Dendritic cell treated with granulocyte-macrophage colony-stimulating factor and Interleukin-4, amounts not matched to agents 40 ng/mL and 50 ng/mL, for 4 days (primary cell): ENCODE data around the gene TRPM6.

Source experiments
- H3K27ac Mint-ChIP-seq: one replicate; pipeline ENCODE4 v1.8.0; 2022; ENCODE audit warnings: mild to moderate bottlenecking, mixed read lengths
- H3K27me3 Mint-ChIP-seq: one replicate; pipeline ENCODE4 v1.8.0; 2022; ENCODE audit warnings: mild to moderate bottlenecking, mixed read lengths
- H3K36me3 Mint-ChIP-seq: one replicate; pipeline ENCODE4 v1.8.0; 2022; ENCODE audit warnings: low read depth, mixed read lengths
- H3K4me1 Mint-ChIP-seq: one replicate; pipeline ENCODE4 v1.8.0; 2022; ENCODE audit warnings: low read depth, mixed read lengths
- H3K4me3 Mint-ChIP-seq: one replicate; pipeline ENCODE4 v1.8.0; 2022; ENCODE audit warnings: mild to moderate bottlenecking, moderate library complexity, mixed read lengths
- H3K9me3 Mint-ChIP-seq: one replicate; pipeline ENCODE4 v1.8.0; 2022; ENCODE audit warnings: mixed read lengths
- intact Hi-C: fragments of 100-400 bp; cut with micrococcal nuclease; formaldehyde crosslinking; loops from one replicate; pipeline ENCODE4 v1.15.0; 2022

Gene TRPM6

DNA sequence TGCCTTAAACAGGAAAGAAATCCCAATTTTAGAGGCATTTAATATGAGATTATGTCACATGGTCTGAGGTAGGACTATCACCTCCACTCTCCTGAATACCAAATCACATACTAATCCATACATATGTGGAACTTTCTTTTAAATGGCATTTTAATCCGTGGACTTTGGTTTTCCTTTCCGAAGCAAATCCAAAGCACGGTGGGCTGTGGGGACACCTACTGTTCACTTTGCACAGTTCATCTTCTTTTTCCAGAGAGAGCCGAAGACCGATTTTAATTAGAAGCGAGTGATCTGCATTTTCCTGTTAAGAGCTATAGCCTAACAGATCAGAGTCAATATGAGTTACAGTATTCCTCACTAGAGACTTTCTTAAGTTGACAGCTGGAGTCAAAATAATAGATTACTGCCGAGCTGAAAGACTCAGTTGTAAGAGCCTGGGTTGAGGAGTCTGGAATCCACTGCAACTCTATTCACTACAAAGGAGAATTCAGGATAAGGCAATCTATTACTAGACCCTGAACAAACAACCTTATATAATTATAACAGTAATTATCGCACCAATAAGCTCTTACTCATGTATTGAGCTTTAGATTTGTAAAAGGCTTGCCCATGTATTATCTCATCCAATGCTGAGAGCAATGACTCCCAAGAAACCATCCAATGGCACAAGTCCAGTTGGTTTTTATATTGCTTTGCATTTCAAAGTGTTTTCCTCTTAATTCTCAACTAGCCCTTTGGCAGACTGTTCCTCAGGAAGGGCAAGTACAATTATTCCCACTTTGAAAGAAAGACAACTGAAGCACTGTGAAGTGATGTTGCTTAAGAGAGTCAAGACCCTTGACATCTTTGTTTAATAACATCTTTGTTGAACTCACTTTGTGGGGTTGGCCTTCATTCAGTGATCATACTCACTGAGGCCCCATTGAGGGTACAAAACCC, 144.7 kb downstream of the TRPM6 start:
- Mint-ChIP-seq H3K9me3 (no peaks in the 10 kb centered on the region), H3K4me1 (no peaks in the 10 kb centered on the region), H3K27me3 (peaks cover 4% of the 10 kb centered on the region), H3K4me3 (no peak overlapping the region), H3K27ac (no peak overlapping the region), H3K36me3 (no peaks in the 10 kb centered on the region)
- intact Hi-C loops, result loop anchor here (5.0 kb wide), 1 partner anchor 1546 kb away; no protein-coding TSS in a partner anchor

DNA sequence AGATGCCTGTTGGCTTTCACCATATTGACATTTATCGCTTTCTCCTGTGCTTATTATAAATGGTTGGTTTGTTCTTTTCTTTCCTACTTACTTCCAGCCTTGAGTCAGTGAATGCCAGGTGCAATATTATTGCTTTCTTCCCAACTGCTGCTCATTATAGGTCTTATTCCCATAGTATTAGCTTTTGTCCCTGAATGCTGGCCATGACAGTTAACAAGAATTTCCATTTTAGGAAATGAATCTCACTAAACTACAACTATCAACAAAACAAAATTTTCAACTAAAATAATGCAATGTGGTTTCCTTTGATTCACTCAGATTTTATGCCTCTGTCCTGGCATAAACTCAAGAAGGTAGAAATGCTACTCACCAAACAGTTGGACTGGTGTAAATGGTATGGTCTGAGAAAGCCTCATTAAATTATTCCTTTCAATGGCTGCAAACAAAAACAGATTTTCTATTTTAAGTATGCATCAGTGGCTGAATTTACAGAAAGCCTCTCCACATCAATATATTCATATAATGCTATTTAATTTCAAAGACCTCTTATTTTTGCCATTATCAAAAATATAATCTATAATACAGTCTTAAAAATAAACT, 145.4 kb downstream of the TRPM6 start:
- no peaks in the 10 kb centered on the region for H3K36me3 Mint-ChIP-seq
- no peaks in the 10 kb centered on the region for H3K4me1 Mint-ChIP-seq
- no peaks in the 10 kb centered on the region for H3K9me3 Mint-ChIP-seq
- intact Hi-C loops, result loop anchor here (5.0 kb wide), 1 partner anchor 1545 kb away; no protein-coding TSS in a partner anchor
- H3K27ac Mint-ChIP-seq, result no peak overlapping the region
- no peak overlapping the region for H3K4me3 Mint-ChIP-seq
- peaks cover 4% of the 10 kb centered on the region for H3K27me3 Mint-ChIP-seq

DNA sequence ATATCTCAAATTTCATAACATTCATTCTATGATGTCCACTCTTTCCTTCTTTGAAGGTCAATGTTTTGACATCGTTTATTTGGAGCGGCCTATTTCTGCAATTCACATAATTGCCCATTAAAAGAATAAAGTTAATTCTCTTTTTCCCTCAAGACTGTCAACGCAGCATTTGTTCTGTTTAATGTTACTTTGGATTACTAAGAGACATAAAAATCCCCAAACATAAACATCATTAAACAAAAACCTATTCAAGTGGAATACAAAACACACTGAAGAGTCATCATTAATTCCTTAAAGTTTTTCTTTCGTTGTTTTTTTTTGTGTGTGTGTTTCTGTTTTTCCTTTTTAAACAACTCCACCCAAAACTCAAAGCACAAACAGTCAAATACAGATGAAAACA, 151.1 kb downstream of the TRPM6 start:
- H3K27ac Mint-ChIP-seq, result no peak overlapping the region
- no peak overlapping the region for H3K4me3 Mint-ChIP-seq
- H3K36me3 Mint-ChIP-seq, result no peaks in the 10 kb centered on the region
- H3K27me3 Mint-ChIP-seq, result peaks cover 1% of the 10 kb centered on the region
- intact Hi-C loops, result no loop called here
- H3K9me3 Mint-ChIP-seq, result no peaks in the 10 kb centered on the region
- no peaks in the 10 kb centered on the region for H3K4me1 Mint-ChIP-seq

DNA sequence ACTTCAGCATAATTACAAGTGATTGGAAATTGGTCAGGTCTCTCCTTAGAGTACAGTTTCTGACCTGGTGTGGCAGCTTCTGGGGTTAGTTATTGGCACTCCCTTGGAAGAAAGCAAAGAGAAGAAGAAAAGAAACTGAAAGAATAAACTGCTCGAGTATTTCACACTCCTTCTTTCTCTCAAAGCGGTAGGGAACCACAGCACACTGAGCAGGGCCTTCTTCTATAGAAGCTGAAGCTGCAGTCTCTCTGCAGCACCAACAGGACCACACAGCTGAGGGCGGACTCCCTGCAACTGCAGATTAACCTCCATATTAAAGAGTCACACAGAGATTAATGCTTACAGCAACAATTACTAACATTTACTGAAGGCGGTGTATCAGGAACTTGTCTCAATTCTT, 152.0 kb downstream of the TRPM6 start:
- H3K27ac Mint-ChIP-seq, result no peak overlapping the region
- intact Hi-C loops, result no loop called here
- H3K4me1 Mint-ChIP-seq, result no peaks in the 10 kb centered on the region
- H3K9me3 Mint-ChIP-seq, result no peaks in the 10 kb centered on the region
- H3K27me3 Mint-ChIP-seq, result peaks cover 1% of the 10 kb centered on the region
- no peak overlapping the region for H3K4me3 Mint-ChIP-seq
- no peaks in the 10 kb centered on the region for H3K36me3 Mint-ChIP-seq

DNA sequence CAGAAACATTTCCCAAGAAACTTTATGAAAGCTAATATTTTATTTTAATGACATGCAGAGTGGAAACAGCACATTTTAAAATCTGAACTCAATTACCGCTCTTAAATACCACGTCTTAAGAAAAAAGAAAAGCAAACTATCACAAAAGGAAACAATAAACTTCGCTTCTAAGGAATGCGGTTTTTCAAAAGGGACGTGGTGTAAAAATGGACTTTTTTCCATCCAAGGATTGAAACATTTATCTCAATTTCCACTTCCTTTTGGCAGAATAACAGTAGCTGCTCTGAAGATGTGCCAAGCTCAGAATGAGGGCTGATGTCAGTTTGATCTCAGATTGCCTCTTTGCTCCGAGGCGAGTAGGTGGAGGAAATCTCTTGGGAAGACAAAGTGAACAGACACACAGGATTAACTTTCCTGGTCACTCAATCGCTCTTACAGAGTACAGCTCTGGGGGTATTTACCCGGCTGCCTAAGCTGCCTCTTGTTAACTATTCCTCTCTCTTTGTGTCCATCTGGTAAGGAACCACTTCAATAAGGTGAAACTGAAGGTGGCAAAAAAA, 158.5 kb downstream of the TRPM6 start:
- Mint-ChIP-seq H3K27me3 (no peaks in the 10 kb centered on the region), H3K27ac (no peak overlapping the region), H3K9me3 (no peaks in the 10 kb centered on the region), H3K4me1 (no peaks in the 10 kb centered on the region), H3K4me3 (no peak overlapping the region), H3K36me3 (no peaks in the 10 kb centered on the region)
- intact Hi-C loops, result no loop called here

DNA sequence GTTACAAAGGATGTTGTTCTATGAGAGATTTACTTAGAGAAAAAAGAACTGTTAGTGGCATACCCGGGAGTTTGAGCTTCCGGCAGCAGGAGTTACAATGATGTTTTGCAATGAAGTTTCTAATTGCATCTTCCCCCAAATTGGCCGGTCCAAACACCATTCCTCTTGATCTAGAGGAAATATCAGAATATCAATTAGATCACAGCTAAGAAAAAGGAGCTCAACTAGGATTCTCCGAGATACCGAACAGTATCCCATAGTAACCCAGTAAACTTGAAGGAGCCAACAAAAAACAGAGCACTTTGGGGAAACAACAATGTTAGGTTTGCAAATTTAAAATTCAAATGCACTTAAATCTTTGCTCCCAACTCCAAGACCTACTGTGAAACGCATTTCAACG, 159.5 kb downstream of the TRPM6 start:
- H3K27me3 Mint-ChIP-seq, result no peaks in the 10 kb centered on the region
- H3K27ac Mint-ChIP-seq, result no peak overlapping the region
- H3K36me3 Mint-ChIP-seq, result no peaks in the 10 kb centered on the region
- H3K9me3 Mint-ChIP-seq, result no peaks in the 10 kb centered on the region
- intact Hi-C loops, result no loop called here
- H3K4me1 Mint-ChIP-seq, result no peaks in the 10 kb centered on the region
- no peak overlapping the region for H3K4me3 Mint-ChIP-seq

DNA sequence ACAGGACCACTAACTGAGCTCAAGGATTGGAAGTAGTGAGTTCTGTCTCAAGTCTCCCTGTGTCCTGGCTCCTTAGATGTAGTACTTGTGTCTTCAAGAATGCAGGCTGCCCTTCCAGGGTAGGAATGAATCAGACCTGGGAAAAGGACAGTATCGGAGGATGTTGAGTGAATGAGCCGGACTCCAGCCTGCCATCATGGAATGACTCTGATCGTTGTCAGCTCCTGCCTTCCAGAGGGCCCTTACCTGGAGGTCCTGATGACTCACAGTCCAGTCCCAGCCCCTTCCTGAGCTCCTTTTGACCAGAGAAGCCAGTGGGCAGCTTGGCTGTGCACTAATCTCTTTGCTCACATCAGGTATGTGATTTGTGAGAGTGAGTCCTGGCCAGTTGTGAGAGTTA, 161.1 kb downstream of the TRPM6 start:
- Mint-ChIP-seq H3K36me3 (no peaks in the 10 kb centered on the region), H3K9me3 (no peaks in the 10 kb centered on the region), H3K4me1 (no peaks in the 10 kb centered on the region), H3K4me3 (no peak overlapping the region), H3K27ac (no peak overlapping the region), H3K27me3 (no peaks in the 10 kb centered on the region)
- intact Hi-C loops, result no loop called here

DNA sequence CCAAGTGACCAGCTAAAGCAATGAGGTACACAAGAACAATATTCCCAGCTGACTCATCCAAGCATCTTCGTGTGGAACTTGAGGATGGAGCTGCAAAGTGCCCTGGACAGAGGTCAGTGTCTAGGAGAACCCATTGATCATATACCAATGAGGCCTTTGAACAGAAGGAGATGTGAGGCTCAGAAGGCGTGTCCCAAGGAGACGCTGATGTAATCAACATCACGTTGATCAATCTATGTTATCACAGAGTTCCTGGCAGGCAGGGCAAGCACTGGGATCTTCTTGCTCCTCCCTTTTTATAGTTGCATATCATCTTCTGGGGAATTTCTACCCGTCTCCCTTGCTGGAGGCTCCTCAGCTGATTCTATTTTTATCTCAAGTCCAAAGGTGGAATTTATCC, 163.4 kb downstream of the TRPM6 start:
- Mint-ChIP-seq H3K27ac (no peak overlapping the region), H3K27me3 (no peaks in the 10 kb centered on the region), H3K4me3 (no peak overlapping the region), H3K4me1 (no peaks in the 10 kb centered on the region), H3K9me3 (no peaks in the 10 kb centered on the region), H3K36me3 (no peaks in the 10 kb centered on the region)
- intact Hi-C loops, result no loop called here

DNA sequence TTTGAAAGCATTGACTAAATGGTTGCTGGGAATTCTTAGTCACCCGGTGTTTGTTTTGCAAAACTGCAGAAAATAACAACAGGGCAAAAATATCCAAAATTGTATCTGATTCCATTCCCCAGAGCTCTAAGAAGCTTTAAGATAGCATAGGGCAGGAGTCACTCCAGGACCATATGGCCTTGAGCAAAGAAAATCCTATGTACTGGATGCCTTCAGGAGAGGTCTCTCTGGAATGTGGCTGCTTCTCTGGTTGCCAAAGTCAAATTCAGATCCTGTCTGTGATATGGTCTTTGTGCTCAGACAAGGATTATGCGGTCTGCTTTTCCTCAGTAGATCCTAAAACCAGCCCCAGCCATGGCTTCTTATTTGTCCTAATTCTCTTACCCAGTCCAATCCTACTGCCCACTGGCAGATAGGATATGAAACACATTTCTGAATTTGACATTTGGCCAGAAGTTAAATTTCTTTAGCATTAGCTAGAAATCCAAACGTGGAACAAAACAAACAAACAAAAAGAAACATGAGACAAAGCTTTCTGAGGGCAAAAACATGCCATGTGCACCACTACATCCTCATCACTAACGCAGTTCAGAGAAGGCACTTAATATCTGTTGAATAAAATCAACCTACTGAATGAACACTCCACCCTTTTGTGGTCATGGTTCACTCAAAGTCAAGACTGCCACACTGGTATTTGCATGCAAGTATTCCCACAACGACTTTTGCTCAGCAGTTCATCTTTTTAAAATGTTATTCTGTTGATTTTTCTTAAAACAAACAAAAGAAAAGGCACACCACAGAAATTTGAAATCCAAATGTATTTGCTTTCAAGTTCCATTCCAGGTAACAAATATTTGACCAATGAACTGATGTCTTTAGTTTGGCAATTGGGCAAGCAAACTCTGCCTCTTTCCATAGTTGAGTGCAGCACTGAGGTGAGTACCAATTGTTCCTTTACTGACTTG, 165.7 kb downstream of the TRPM6 start:
- no peak overlapping the region for H3K4me3 Mint-ChIP-seq
- no peak overlapping the region for H3K27ac Mint-ChIP-seq
- H3K9me3 Mint-ChIP-seq, result no peaks in the 10 kb centered on the region
- H3K36me3 Mint-ChIP-seq, result no peaks in the 10 kb centered on the region
- H3K27me3 Mint-ChIP-seq, result no peaks in the 10 kb centered on the region
- intact Hi-C loops, result no loop called here
- H3K4me1 Mint-ChIP-seq, result no peaks in the 10 kb centered on the region

DNA sequence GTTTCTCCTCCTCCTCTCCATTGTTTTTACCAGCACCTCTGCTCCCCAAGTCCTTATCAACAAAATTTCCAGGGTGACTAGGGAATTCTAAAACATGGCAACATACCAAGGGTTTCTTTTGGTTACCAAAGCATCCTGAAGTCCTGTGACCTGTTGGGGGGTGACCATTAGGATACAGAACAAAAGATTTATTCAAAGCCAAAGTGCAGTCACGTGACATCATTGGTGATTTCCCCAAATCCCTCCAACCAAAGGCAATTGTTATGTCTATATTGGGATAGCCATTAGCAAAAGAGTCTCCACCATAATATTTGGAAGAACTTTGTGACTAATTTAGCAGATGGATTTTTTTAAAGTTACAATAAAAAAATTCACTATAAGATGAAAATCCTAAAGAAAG, 168.4 kb downstream of the TRPM6 start:
- no peaks in the 10 kb centered on the region for H3K4me1 Mint-ChIP-seq
- no peaks in the 10 kb centered on the region for H3K9me3 Mint-ChIP-seq
- no peaks in the 10 kb centered on the region for H3K27me3 Mint-ChIP-seq
- no peak overlapping the region for H3K4me3 Mint-ChIP-seq
- no peak overlapping the region for H3K27ac Mint-ChIP-seq
- no peaks in the 10 kb centered on the region for H3K36me3 Mint-ChIP-seq
- intact Hi-C loops, result no loop called here

DNA sequence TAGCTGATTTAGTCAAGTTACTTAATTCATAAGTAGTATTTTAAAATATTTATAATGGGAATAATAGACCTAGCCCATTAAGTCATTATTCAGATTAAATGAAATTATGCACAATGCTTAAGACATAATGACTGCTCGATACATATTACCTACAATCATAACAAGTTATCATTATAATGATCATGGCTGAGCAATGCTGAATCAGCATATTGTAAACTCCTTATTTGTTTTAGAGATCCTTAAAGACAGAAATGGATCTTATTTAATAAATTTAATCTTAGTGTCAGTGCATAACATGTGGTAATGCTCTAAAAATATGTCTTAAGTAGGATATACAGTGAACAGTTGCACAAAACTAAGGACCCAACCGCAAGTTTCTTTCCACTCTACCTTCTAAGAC, 169.0 kb downstream of the TRPM6 start:
- Mint-ChIP-seq H3K27me3 (no peaks in the 10 kb centered on the region), H3K4me1 (no peaks in the 10 kb centered on the region), H3K36me3 (no peaks in the 10 kb centered on the region), H3K27ac (no peak overlapping the region), H3K4me3 (no peak overlapping the region), H3K9me3 (no peaks in the 10 kb centered on the region)
- intact Hi-C loops, result no loop called here

DNA sequence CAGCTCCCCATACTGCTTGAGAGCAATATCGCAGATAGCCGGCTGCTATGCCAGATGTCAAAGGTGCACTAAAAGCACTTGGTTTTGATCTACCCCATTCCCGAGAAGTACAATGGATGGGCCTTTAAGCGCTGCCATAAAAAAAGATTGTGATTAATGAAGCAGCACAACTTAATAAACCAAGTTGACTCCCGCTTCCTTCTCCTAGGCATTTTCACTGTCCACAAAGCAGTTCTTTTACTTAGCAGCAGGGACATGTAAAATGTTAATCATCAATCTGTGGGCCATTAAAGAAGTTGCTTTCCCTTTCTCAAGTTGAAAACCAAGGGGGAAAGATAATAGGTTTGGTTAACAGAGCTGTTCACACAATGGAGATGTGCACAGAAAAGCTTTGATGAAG, 176.4 kb downstream of the TRPM6 start:
- Mint-ChIP-seq H3K27me3 (no peaks in the 10 kb centered on the region), H3K4me1 (no peaks in the 10 kb centered on the region), H3K36me3 (no peaks in the 10 kb centered on the region), H3K4me3 (no peak overlapping the region), H3K27ac (no peak overlapping the region), H3K9me3 (peaks cover 7% of the 10 kb centered on the region)
- intact Hi-C loops, result no loop called here

DNA sequence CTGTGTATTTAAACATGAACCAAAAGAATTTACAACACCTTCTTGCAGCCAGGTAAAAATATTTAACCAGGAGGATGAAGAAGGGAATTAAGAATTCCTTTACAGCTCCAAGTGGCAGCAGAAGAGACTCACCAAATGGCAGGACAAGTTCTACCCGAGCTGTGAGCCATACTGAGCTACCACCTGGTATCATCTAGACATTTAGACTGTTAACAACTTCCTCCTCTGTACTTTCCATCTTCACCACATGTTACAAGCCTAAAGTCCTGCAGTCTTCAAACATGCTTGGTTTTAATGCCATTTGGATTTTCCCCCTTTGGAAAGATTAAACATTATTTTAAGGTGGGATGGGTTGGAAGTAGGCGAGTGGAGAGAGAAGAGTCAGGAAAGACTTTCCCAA, 190.2 kb downstream of the TRPM6 start:
- no peaks in the 10 kb centered on the region for H3K36me3 Mint-ChIP-seq
- H3K4me3 Mint-ChIP-seq, result no peak overlapping the region
- H3K9me3 Mint-ChIP-seq, result no peaks in the 10 kb centered on the region
- no peaks in the 10 kb centered on the region for H3K27me3 Mint-ChIP-seq
- H3K27ac Mint-ChIP-seq, result no peak overlapping the region
- intact Hi-C loops, result no loop called here
- no peaks in the 10 kb centered on the region for H3K4me1 Mint-ChIP-seq
